Head of caudate nucleus (tissue), 42 donors: ENCODE data around the gene FRMD8.
"Not testable (repeated sequence)": the region's sequence is repeated elsewhere in the genome, so short reads cannot be mapped to it uniquely, and the experiment has no call there.

ENCODE experiments used
- DNase-seq, 42 donors: peaks; one replicate each; pipeline versions ENCODE4 v3.0.0 to v3.0.0-alpha.2; 2020 to 2021; ENCODE audit warnings: mixed read lengths in 7 of 42
- intact Hi-C: fragments of 100-400 bp; cut with DNase I; formaldehyde crosslinking; loops from one replicate; pipeline ENCODE4 v1.15.0; 2022

FRMD8 gene

DNA sequence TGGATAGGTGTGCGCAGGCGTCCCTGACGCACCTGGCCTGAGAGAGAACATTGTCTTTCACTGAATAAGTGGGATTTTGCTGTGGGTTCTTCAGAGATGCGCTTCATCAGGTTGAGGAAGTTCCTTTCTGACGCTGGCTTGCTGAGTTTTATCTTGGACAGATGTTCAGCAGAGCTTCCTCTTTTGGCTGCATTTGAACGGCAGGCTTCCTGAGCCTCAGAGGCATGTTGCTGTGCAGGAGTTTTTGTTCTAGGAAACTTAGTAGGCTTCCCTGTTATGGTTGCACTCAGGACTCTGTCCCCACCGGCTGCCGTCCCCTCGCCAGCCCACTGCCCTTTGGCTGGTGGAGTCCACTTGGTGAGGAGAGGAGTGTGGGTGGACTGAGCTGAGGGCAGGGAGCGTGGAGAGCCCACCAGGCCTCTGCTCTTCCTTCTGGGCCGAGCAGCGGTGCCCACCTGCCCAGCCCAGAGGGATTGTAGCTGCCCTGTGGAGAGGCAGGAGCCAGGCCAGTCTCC is 17.2 kb downstream of the FRMD8 start:
- DNase-seq: no peak
- intact Hi-C loops: no loop called here

- DNase-seq: no peak
- intact Hi-C loops: no loop called here
Measured at GRCh38 chr11:65404210-65404609, 17.8 kb downstream of the FRMD8 start.

- DNase-seq: no peak
- intact Hi-C loops: no loop called here
Measured at GRCh38 chr11:65404638-65405339, 18.4 kb downstream of the FRMD8 start.

GRCh38 chr11:65410936-65411680 is 24.7 kb downstream of the FRMD8 start:
- intact Hi-C loops: no loop called here
- peak in 2 of 42 donors; percentile 18 to 20 for DNase-seq

DNA sequence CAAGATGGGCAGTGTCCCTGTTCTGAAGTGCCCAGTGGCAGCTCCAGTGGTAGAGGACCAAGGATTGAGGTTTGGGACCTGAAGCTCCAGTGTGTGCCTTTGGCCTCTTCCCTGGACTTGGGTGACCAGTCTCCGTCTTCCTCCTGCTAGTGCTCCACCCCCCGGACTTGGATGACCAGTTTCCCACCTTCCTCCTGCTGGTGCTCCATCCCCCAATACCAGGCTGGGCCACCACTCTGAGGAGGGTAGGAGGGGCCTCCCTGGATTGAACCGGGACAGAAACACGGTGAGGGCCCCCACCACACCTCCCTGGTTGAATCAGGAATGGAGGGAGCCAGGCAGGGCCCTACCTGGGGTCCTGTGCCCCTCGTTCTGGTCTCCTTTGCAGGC is 25.2 kb downstream of the FRMD8 start:
- intact Hi-C loops: no loop called here
- peak in 2 of 42 donors; percentile 9 to 10 for DNase-seq

DNA sequence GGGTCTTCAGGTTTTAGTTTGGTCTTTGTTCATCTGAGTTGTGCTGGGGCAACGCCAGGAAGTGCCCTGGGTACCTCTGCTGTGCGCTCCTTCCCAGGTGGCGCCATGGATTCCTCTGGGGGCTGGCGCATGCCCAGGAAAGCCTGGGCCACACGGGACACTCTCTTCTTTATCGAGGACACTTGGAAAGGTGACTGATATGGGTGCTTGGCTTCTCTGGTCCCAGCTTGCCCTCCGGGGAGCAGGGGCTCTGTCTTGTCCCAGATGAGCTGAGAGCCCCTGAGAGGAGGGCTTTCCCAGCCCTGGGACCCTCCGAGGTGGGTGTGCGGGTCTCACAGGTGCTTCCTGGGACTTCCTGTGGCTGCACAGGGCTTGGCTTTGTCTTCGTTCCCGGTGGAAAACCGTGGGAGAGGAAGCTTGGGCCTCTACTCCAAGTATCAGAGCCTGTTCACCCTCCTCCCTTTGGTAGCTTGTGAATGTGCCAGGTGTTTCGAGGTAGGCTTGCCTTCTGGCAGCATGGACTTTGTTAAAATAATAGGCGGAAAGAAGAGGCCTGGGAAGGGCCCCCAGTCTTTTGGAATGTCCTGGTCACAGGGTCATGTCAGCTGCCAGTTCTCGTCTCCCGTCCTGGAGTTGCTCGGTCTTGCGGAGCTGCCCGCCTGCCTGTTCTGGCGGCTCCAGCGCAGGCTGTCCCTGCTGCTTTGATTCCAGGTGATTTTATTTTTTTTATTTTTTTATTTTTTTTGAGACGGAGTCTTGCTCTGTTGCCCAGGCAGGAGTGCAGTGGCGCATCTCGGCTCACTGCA is 26.0 kb downstream of the FRMD8 start:
- DNase-seq: peak in 6 of 42 donors; percentile 16 to 32 (median 22)
- intact Hi-C loops: no loop called here

DNA sequence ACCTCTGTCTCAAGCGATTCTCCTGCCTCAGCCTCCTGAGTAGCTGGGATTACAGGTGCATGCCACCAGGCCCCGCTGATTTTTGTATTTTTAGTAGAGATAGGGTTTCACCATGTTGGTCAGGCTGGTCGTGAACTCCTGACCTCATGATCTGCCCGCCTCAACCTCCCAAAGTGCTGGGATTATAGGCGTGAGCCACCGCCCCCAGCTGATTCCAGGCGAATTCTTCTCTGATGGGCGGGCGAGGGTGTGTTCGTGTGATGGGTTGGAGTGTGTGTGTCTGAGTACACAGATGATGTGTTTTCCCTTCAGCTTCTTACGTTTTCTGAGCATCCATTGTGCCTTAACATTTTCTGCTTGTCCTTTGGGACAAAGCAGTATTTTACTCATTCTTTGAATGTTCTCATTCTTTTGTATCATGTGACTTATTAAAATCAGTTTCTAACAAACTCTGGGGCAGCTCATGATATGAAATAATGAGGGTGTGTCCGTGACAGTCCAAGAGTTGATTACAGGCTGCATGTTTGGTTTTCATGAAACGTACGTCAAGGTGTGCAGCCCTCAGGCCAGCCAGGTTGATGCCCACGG is 26.7 kb downstream of the FRMD8 start:
- intact Hi-C loops: not testable (repeated sequence)
- DNase-seq: peak in 12 of 42 donors; percentile 24 to 75 (median 44)

GRCh38 chr11:65414776-65415498 is 28.5 kb downstream of the FRMD8 start:
- intact Hi-C loops: loop anchor here (5.0 kb wide), 2 partner anchors 33 to 92 kb away; partner anchors contain the start of gene SLC25A45
- DNase-seq: peak in 15 of 42 donors; percentile 0 to 69 (median 36)

- intact Hi-C loops: loop anchor here (5.0 kb wide), 2 partner anchors 33 to 92 kb away; partner anchors contain the start of gene SLC25A45
- peak in 11 of 42 donors; percentile 1 to 42 (median 17) for DNase-seq
Measured at GRCh38 chr11:65415499-65416340, 29.3 kb downstream of the FRMD8 start.

GRCh38 chr11:65416341-65416824 is 29.9 kb downstream of the FRMD8 start:
- DNase-seq: peak; percentile 88 to 99 (median 96)
- intact Hi-C loops: loop anchor here (5.0 kb wide), 2 partner anchors 34 to 91 kb away; partner anchors contain the start of gene SLC25A45

DNA sequence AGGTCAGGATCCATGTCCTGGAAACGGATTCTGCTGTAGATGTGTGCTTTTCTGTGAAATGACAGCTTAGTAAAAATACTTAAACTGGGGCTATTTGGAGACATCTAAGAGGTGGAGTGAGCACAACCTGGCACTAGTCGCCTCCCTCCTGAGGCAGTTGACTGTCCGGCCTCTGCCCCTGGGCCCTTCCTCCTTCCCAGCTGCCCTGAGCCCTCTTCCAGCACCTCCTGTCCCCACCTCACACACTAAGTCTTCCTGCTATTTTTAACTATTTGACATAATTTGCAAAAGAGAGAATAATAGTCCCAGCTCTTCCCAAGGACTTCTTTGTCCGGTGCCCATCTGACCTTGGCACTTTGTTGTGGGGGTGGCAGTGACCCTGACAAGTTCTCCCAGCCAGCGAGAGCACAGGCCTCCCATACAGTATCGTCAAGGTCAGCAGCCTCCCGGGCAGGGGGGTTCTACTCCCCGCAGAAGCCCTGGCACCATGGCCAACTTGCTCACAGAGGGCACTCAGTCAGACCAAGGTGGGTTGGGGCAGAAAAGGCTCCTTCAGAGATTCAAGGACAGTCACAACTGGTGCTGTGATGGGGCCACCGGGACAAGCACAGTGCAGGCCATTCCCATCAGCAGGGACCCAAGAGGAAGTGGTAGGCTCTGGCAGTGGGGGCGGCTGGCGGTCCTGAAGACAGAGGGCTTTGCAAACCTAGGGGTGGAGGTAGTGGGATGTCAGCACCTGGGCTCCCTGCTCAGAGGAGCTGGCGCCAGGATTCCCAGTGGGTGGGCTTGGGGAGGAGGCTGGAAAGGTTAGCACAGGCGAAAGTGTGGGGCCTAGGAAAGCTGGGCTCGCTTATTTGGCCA is 30.6 kb downstream of the FRMD8 start:
- DNase-seq: peak in 20 of 42 donors; percentile 14 to 56 (median 39)
- intact Hi-C loops: loop anchor here (5.0 kb wide), 2 partner anchors 35 to 90 kb away; partner anchors contain the start of gene SLC25A45

DNA sequence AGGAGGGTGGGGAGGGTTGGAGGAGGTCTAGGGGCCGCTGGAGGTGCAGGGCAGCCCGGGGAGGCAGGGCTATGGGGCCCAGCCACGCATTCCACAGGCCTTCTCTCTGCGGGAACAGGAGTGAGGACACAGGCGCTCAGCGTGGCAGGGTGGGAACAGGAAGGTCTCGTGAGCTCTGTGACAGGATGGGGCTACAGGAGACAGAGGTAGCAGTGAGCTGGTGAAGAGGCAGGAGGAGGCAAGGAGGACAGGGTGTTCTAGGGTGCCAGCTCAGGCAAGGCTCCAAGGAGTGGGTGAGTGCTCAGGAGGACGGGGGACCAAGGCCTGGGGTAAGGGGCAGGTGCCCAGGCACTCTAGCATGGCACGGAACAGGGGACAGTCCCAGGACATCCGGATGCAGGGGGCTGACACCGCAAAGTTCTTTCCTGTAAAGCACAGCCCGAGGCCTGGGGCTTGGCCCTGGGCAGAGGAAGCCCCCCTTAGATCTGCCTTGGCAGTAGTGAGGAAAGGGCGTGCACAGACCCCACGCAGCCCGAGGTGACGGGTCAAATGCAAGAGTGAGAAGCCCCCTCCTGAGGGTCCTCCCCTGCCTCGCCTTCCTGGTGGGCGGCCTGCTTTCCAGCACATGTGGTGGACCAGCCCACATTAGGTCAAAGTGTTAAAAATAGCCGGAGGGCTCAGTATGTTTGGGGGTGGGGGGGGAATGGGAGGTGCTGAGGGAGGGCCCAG is 31.4 kb downstream of the FRMD8 start:
- peak in 21 of 42 donors; percentile 12 to 66 (median 44) for DNase-seq
- intact Hi-C loops: loop anchor here (5.0 kb wide), 2 partner anchors 36 to 89 kb away; partner anchors contain the start of gene SLC25A45

GRCh38 chr11:65418431-65418680 is 31.9 kb downstream of the FRMD8 start:
- peak in 1 of 42 donors; percentile 11 for DNase-seq
- intact Hi-C loops: loop anchor here (5.0 kb wide), 2 partner anchors 36 to 89 kb away; partner anchors contain the start of gene SLC25A45

GRCh38 chr11:65418681-65419459 is 32.4 kb downstream of the FRMD8 start:
- peak; percentile 85 to 97 (median 92) for DNase-seq
- intact Hi-C loops: loop anchor here (5.0 kb wide), 2 partner anchors 37 to 88 kb away; partner anchors contain the start of gene SLC25A45

- intact Hi-C loops: loop anchor here (5.0 kb wide), 2 partner anchors 37 to 88 kb away; partner anchors contain the start of gene SLC25A45
- DNase-seq: peak in 11 of 42 donors; percentile 3 to 58 (median 24)
Measured at GRCh38 chr11:65419460-65419771, 33.0 kb downstream of the FRMD8 start.
